GM19240 (cell line): ENCODE data around the gene CCDC201.
"Not testable (repeated sequence)": the region's sequence is repeated elsewhere in the genome, so short reads cannot be mapped to it uniquely, and the experiment has no call there.

ENCODE experiments used
- DNase-seq: peaks from one replicate; pipeline ENCODE4 v3.0.0; 2011; ENCODE audit warnings: low spot score; ENCODE audit not compliant: insufficient read length

CCDC201 gene

DNA sequence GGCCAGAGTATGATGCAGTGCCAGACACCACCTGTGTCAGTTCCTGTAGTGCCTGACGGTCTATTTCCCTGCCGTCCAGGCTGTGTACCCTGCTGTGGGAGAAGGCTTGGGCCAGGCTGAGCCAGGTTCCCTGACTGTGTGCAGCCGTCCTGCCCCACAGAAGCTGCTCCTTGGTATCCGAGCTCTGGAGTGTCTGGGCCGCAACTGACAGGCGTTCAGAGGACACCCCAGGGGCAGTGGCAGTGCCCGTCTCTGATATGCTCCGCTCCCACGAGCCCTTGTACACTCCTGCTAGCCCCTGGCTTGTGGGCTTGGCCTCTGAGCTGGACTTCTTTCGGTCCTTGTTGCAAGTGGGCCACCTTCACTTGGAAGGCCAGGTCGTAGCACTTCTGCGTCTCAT lies 55.0 kb downstream of the CCDC201 start:
- DNase-seq, result not testable (repeated sequence)

DNA sequence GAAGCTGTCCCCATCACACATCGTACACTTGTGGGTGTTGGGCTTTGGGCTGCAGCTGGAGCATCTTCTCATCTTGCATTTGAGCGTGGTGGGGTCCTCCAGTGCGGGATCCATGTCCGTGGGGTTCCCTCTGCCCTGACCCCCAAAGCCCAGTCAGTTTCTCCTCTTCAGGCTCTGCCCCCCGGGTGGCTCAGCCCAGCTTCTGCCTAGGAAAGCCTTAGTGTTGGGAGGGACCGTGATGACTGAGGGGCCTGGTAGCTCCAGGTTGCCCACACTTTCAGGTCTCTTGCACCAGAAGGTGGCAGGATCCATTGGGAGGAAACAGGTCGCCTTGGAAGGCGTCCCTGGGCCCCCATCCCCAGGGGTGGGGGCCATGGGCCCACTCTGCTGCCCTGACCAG lies 55.9 kb downstream of the CCDC201 start:
- not testable (repeated sequence) for DNase-seq

DNA sequence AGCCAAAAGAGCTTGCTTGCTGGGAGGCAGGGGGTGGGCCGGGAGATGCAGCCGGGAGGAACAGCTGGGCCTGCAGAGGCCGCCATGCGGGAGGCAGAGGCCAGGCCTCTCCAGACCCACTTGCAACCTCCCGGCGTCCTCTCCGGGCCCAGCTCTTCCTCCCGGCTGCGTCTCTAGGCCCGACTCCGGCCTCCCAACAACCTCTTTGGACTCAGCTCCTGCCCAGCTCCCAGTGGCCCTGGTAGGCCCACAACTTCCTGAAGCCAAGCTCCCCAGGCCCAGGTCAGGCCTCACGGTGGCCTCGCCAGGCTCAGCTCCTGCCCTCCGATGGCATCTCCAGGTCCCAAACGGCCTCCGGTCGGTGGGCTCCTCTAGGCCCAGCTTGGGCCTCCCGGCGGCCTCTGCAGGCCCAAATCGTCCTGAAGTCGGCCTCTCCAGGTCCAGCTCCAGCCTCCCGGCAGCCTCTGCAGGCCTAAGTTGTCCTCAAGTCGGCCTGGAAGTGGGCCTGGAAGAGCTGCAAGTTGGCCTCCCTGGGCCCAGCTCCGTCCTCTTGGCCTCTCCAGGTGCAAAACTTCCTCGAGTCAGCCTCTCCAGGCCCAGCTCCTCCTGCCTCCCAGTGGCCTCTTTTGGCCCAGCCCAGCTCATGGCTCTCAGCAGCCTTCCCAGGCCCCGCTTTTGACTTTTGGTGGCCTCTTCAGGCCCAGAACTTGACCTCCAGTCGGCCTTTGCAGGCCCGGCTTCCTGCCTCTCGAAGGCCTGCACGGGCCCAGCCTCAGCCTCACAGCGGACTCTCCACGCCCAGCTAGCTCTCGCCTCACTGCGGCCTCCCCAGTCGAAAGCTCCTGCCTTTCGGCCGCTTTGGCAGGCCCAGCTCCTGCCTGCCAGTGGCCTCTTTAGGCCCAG lies 58.4 kb downstream of the CCDC201 start:
- DNase-seq, result not testable (repeated sequence)

DNA sequence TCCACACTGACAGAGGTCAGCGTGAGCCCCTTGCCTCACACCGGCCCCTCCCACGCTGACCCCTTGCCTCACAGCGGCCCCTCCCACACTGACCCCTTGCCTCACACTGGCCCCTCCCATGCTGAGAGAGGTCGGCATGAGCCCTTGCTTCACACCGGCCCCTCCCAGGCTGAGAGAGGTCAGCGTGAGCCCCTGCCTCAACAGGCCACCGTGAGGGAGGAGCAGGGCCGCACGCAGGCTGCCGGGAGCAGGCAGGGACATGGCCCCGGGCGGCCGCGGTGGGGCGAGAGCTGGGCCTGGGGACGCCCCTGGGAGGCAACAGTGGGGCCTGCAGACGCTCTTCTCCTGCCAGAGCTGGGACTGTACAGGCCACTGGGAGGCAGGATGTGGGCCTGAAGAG lies 59.1 kb downstream of the CCDC201 start:
- not testable (repeated sequence) for DNase-seq

DNA sequence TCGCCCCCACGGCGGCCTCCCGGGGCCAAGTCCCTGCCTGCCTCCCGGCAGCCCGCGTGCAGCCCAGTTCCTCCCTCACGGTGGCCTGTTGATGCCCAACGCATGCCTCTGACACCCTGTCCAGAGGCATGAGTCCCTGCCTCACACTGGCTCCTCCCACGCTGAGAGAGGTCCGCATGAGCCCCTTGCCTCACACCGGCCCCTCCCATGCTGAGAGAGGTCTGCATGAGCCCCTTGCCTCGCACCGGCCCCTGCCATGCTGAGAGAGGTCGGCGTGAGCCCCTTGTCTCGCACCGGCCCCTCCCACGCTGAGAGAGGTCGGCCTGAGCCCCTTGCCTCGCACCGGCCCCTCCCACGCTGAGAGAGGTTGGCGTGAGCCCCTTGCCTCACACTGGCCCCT lies 59.9 kb downstream of the CCDC201 start:
- no peak for DNase-seq

DNA sequence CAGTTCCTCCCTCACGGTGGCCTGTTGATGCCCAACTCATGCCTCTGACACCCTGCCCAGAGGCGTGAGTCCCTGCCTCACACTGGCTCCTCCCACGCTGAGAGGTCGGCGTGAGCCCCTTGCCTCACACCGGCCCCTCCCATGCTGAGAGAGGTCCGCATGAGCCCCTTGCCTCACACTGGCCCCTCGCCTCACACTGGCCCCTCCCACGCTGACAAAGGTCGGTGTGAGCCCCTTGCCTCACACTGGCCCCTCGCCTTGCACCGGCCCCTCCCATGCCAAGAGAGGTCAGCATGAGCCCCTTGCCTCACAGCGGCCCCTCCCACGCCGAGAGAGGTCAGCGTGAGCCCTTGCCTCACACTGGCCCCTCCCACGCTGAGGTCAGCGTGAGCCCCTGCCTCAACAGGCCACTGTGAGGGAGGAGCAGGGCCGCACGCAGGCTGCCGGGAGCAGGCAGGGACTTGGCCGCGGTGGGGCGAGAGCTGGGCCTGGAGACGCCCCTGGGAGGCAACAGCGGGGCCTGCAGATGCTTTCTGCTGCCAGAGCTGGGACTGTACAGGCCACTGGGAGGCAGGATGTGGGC lies 61.1 kb downstream of the CCDC201 start:
- DNase-seq, result not testable (repeated sequence)

DNA sequence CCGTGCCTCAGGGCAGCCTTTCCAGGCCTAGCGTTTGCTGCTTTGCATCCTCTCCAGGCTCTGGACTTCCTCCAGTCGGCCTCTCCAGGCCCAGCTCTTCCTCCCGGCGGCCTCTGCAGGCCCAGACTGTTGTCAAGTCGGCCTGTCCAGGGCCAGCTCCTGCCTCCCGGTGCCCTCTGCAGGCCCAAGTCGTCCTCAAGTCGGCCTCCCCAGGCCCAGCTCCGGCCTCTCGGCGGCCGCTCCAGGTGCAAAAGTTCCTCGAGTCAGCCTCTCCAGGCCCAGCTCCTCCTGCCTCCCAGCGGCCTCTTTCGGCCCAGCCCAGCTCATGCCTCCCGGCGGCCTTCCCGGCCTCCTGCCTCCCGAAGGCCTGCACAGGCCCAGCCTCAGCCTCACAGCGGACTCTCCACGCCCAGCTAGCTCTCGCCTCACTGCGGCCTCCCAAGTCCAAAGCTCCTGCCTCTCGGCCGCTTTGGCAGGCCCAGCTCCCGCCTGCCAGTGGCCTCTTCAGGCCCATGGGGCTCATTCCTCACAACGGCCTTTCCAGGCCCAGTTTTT lies 62.4 kb downstream of the CCDC201 start:
- DNase-seq, result not testable (repeated sequence)
